GM18519 (cell line): ENCODE results near the gene ALDH1A2.
"Not testable (repeated sequence)": the region's sequence is repeated elsewhere in the genome, so short reads cannot be mapped to it uniquely, and the experiment has no call there.

Experiments
- ATAC-seq: cut with Tn5 transposase; IDR thresholded peaks from one replicate; pipeline ENCODE4 v1.9.1; 2021; ENCODE audit warnings: mild to moderate bottlenecking, moderate library complexity; ENCODE audit not compliant: unreplicated experiment, low FRiP score

Gene ALDH1A2

DNA sequence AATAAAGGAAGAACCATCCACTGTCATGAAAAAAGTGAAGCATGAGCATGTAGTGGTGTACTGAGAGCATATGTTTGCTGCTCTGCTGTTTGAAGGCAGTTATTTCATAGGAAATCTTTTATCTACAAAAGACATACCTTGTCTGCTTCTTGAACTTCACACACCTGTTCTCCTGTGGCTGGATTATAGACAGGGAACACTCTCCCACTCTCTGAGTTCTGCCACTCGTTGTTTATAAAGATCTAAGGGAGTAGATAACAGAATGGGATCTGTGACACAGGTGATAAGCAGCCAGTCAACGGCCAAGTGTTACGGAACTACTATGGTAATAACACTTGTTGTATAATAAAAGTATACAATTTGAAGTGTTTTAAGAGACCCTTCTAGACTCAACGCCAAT is 51.5 kb downstream of the ALDH1A2 start:
- ATAC-seq, result no peak

DNA sequence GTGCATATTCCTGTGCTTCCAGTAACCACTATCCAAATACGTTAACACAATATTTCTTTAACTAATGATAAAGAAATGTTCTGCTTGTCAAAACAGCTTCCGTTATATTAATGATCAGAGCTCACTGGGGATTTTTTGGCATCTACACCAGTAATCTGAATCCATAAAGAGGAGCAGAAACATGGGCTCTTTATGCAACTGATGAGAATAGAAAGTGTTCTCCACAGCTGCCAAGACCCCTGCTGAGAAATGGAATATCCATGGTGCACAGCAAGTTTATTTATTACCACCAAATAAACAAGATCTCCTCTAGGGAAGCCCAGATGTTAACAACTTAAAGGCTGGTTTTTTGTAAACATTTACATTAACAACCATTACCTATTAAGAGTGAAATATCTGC is 54.5 kb downstream of the ALDH1A2 start:
- ATAC-seq, result no peak

DNA sequence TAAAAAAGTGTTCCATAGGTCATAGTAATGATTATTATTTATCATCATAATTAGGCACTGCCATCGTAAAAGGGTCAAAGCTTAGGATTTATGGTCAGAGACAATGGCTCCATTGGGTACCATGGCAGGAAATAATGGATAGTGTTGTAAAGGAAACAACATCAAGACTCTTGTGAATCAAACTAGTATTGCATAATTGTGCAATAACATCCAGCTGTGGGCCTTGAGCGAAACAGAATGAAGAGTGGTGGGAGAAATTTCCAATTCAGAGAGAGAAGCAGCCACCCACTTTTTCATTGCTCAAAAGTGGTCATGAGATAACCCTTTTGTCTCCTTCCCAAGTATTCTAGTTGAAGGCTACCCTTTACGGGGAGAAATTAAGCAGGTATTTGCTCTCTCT is 61.7 kb downstream of the ALDH1A2 start:
- ATAC-seq, result no peak

GRCh38 chr15:58002338-58003126 is 63.0 kb downstream of the ALDH1A2 start:
- ATAC-seq, result no peak

- not testable (repeated sequence) for ATAC-seq
These were observed 65.8 kb downstream of the ALDH1A2 start for GRCh38 chr15:57999699-58000098.

- ATAC-seq, result no peak
These were observed 69.0 kb downstream of the ALDH1A2 start for GRCh38 chr15:57996561-57996960.

DNA sequence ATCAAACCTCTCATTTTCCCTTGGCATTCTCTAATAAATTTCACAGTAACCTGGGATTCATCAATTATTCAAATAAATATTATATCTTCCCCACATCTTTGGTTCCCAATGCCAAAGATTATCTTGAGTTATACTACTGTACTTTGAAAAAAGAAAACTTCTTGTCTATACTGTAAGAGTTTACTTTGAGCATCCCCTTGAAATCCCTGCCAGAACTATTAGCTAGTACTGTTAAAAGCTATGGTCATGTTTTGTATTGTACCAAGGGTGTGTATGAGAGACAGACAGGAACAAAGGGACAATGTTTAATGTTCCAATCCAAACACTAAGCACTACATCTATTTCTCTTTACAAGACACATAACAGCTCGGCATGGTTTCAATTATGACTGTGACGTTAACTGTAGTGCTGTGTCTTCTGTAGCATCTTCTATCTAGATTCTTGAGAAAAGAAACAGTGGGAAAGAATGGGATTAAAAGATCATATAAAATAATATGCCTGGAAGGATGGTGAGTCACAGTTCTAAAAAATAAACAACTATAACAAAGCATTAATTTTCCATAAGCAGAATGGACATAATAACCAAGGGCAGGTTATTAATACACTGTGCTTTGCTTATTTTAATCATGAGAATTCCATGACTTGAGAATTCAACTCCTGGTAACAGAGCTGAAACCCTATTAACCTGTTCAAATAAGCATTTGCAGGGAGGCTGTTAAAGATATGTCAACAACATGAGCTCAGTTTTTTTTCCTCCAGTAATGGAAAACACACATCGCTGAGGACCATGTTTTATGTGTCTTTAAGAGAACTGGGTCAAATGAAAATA is 71.1 kb downstream of the ALDH1A2 start:
- ATAC-seq, result no peak

- ATAC-seq, result no peak
These were observed 71.9 kb downstream of the ALDH1A2 start for GRCh38 chr15:57993409-57994145.

DNA sequence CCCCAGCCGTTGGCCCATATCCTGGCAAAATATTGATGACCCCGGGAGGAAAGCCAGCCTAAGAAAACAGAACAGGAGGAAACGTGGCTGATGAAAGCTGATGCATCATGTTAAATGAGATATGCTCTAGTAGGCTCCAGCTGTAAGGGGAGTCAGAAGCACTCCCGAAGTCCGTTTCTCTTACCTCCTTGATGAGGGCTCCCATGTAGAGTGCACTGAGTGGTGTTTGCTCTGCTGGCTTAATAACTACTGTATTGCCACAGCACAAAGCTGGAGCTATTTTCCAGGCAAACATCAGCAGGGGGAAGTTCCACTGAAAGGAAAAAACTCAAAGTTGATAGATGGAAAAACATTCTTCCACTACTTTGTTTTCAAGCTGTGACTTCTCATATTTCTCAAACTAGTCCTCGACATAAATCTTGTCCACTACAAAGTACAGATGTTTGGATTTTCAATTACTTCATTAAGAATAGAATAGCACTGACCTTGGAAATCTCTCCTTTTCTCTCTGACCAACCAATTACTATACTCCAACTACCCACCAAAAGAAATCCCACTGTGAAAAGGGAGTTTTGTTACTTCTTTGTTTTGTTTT is 72.7 kb downstream of the ALDH1A2 start:
- no peak for ATAC-seq

GRCh38 chr15:57973534-57973933 is 92.0 kb downstream of the ALDH1A2 start:
- no peak for ATAC-seq

DNA sequence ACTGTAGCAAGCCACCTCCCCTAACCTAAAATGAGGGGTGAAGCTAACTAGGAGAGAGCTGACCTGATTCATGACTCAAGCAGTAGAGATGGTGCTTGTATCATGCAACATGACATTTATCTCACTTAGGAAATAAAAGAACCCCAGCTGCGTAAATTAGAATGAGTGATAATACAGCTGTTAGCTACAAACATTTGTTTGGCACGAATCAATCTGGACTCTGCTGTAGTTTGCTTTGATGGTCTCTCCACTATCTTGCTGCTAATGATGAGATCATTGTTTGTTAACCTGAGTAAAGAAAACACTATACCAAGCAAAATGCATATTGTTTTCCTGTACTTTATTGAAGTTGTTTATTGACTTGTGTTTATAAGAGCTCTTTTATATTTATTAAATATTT is 92.6 kb downstream of the ALDH1A2 start:
- no peak for ATAC-seq

GRCh38 chr15:57969996-57970395 is 95.5 kb downstream of the ALDH1A2 start:
- ATAC-seq, result no peak

DNA sequence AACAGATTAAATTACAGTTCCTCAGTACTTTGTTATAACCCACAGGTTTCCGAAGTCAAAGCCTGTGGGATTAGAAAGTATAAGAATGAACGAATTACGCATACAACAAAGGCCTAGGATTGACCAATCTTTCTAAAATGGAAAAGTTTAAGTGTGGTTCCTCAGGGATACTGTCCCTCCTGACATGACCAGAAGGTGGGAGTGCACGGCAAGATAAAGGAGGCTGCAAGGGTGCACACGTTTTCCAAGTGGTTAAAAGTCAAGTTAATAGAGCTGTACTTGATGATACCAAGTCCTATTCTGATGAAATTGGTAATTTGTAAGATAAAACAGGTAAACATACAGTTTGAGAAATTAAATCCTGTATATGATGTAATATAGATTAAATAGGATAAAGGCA is 96.2 kb downstream of the ALDH1A2 start:
- ATAC-seq, result no peak

GRCh38 chr15:57962887-57963286 is 102.6 kb downstream of the ALDH1A2 start:
- ATAC-seq, result no peak

GRCh38 chr15:57961919-57962318 is 103.6 kb downstream of the ALDH1A2 start:
- no peak for ATAC-seq

GRCh38 chr15:57957113-57957512 is 108.4 kb downstream of the ALDH1A2 start:
- no peak for ATAC-seq

- no peak for ATAC-seq
These were observed 111.6 kb downstream of the ALDH1A2 start for GRCh38 chr15:57953874-57954273.

- ATAC-seq, result no peak
These were observed 114.1 kb downstream of the ALDH1A2 start for GRCh38 chr15:57951328-57951932.

GRCh38 chr15:57950381-57950946 is 115.0 kb downstream of the ALDH1A2 start:
- ATAC-seq, result no peak

- ATAC-seq, result no peak
These were observed 116.1 kb downstream of the ALDH1A2 start for GRCh38 chr15:57949374-57949943.
